ENCODE data around the gene RNF186.

GRCh38 chr1:19792237-19793002 is 22.7 kb downstream of the RNF186 start:
- TF ChIP-seq CTCF (IDR thresholded peaks at IDR 0.05; ENCODE audit: low read length) (no peak), EZH2 (optimal IDR thresholded peaks at IDR 0.05; ENCODE audit: low read depth, low read length) (no peak), EZH2phosphoT487 (IDR thresholded peaks at IDR 0.05; ENCODE audit: low read length) (no peak)
